Measurements from ENCODE around the gene RPS6KA1. TPM values are rescaled to one million over a fixed set of nuclear protein-coding genes. Genes with fewer than 3 reads are reported as not detected.
"Not testable (repeated sequence)": the region's sequence is repeated elsewhere in the genome, so short reads cannot be mapped to it uniquely, and the experiment has no call there.

RPS6KA1 gene
- total RNA-seq, 1 experiment from 2014 or later = 85.3 TPM

DNA sequence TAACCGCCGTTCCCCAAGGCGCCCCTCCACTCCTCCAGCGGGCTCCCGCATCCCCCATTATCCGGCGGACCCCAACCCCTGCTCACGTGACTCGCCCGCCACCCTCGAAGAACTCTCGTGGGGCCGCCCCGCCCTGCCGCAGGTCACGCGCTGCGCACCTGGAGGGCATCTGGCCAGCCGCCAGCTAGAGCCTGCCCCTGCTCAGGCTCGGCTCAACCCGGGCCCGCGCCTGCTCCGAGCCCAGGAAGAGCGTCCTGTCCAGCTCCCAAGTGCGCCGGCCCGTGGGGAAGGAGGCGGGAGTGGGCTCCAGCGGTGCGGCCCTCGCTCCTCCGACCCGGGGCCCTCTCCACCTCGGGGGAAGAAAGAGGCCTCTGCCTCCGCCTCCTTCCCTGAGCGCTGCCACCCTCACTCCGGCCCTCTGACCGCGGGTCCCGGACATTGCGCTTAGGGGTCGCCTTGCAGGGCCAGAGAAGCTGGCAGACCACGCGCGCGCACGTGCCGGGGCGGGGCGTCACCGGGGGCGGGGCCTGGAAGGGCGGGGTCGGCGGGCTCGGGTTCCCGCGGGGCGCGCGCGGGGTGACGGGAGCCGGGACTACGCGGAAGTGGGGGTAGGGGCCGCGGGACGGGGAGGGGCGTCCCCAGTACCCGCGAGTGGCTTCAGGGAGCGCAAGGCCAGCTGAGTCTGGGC is 28.9 kb upstream of the RPS6KA1 start:
- Histone ChIP-seq H3K9me3 (ENCODE audit: low read length) (no peaks in the 10 kb centered on the region), H3K9me2 (replicated peaks; ENCODE audit: insufficient read depth, low read length) (no peaks in the 10 kb centered on the region), H3K79me2 (ENCODE audit: low read length) (no peaks in the 10 kb centered on the region), H3K9ac (ENCODE audit: low read length) (peak overlapping the region; percentile 80), H3K27ac (ENCODE audit: low read length) (peak overlapping the region; percentile 83), H3K36me3 (ENCODE audit: insufficient read depth, low read length) (no peaks in the 10 kb centered on the region), H4K20me1 (ENCODE audit: insufficient read depth, low read depth, low read length) (no peaks in the 10 kb centered on the region), H3K4me2 (ENCODE audit: low read depth, low read length, poor library complexity, severe bottlenecking) (peak overlapping the region; percentile 78), H3K4me1 (ENCODE audit: low read length) (peaks cover 20% of the 10 kb centered on the region), H3K27me3 (ENCODE audit: low read length) (no peaks in the 10 kb centered on the region), H2AFZ (ENCODE audit: low read length) (peak overlapping the region; percentile 84), H3K4me3 (ENCODE audit: low read length) (peak overlapping the region; percentile 74)
- peak; percentile 96 for DNase-seq

DNA sequence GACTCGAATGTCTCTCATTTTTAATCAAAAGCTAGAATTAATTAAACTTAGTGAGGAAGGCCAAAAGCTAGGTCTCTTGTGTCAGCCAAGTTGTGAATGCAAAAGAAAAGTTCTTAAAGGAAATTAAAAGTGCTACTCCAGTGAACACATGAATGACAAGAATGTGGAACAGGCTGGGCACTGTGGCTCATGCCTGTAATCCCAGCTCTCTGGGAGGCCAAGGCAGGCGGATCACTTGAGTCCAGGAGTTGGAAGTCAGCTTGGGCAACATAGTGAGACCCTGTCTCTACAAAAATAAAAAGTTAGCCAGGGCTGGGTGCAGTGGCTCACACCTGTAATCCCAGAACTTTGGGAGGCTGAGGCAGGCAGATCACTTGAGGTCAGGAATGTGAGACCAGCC is 18.9 kb upstream of the RPS6KA1 start:
- H3K4me3 ChIP-seq (ENCODE audit: low read length); H3K9me3 ChIP-seq (ENCODE audit: low read length); H3K27ac ChIP-seq (ENCODE audit: low read length); H3K79me2 ChIP-seq (ENCODE audit: low read length); H4K20me1 ChIP-seq (ENCODE audit: insufficient read depth, low read depth, low read length); H3K4me2 ChIP-seq (ENCODE audit: low read depth, low read length, poor library complexity, severe bottlenecking); H3K4me1 ChIP-seq (ENCODE audit: low read length); H3K9me2 ChIP-seq (replicated peaks; ENCODE audit: insufficient read depth, low read length); H3K36me3 ChIP-seq (ENCODE audit: insufficient read depth, low read length); DNase-seq; H3K27me3 ChIP-seq (ENCODE audit: low read length); H2AFZ ChIP-seq (ENCODE audit: low read length); H3K9ac ChIP-seq (ENCODE audit: low read length): not testable (repeated sequence)

DNA sequence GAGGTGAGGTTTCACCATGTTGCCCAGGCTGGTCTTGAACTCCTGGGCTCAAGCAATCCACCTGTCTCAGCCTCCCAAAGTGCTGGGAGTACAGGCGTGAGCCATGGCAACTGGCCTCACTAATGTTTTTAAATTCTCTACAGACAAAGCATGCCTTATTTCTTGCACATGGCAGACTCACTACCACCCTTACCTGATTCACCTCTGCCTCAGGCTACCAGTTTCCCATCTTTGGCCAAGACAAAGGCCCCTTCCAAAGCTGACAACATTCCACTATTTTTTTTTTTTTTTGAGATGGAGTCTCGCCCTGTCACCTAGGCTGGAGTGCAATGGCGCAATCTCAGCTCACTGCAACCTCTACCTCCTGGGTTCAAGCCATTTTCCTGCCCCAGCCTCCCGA is 13.7 kb upstream of the RPS6KA1 start:
- not testable (repeated sequence) for H3K4me3 ChIP-seq (ENCODE audit: low read length); H3K36me3 ChIP-seq (ENCODE audit: insufficient read depth, low read length); H3K9ac ChIP-seq (ENCODE audit: low read length); H2AFZ ChIP-seq (ENCODE audit: low read length); H3K9me2 ChIP-seq (replicated peaks; ENCODE audit: insufficient read depth, low read length); H3K27me3 ChIP-seq (ENCODE audit: low read length); H3K9me3 ChIP-seq (ENCODE audit: low read length); H4K20me1 ChIP-seq (ENCODE audit: insufficient read depth, low read depth, low read length); H3K27ac ChIP-seq (ENCODE audit: low read length); H3K4me1 ChIP-seq (ENCODE audit: low read length); H3K79me2 ChIP-seq (ENCODE audit: low read length); DNase-seq; H3K4me2 ChIP-seq (ENCODE audit: low read depth, low read length, poor library complexity, severe bottlenecking)

DNA sequence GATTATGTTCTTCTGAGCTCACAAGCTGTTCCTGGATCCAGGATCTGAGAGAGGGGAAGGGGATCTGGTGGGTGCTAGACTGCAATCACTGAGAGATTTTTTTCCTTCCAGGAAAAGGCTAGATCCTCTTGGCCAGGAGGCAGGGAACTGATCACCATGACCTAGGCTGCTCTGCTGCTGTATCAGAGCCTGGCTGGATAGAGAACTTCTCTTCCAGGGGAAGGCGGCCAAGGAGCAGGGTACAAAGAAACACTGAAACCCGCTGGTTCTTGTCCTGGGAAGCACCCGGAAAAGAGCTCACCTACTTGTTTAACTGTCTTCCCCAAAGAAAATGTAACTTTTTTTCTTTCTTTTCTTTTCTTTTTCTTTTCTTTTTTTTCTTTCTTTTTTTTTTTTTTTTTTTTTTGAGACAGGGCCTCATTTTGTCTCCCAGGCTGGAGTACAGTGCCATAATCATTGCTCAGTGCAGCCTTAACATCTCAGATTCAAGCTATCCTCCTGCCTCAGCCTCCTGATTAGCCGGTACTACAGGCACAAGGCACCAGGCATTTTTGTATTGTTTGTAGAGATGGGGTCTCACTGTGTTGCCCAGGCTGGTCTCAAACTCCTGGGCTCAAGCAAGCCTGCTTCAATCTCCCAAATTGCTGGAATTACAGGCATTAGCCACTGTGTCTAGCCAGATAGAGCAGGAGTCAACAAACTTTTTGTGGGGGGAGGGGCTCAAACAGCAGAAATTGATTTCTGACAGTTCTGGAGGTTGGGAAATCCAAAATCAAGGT is 12.4 kb upstream of the RPS6KA1 start:
- Histone ChIP-seq H3K27ac (ENCODE audit: low read length) (no peak overlapping the region), H3K4me3 (ENCODE audit: low read length) (no peak overlapping the region), H3K36me3 (ENCODE audit: insufficient read depth, low read length) (no peaks in the 10 kb centered on the region), H2AFZ (ENCODE audit: low read length) (no peak overlapping the region), H3K4me1 (ENCODE audit: low read length) (no peaks in the 10 kb centered on the region), H3K4me2 (ENCODE audit: low read depth, low read length, poor library complexity, severe bottlenecking) (no peak overlapping the region), H3K9me3 (ENCODE audit: low read length) (no peaks in the 10 kb centered on the region), H3K27me3 (ENCODE audit: low read length) (no peaks in the 10 kb centered on the region), H3K9me2 (replicated peaks; ENCODE audit: insufficient read depth, low read length) (no peaks in the 10 kb centered on the region), H3K79me2 (ENCODE audit: low read length) (no peaks in the 10 kb centered on the region), H3K9ac (ENCODE audit: low read length) (no peak overlapping the region), H4K20me1 (ENCODE audit: insufficient read depth, low read depth, low read length) (no peaks in the 10 kb centered on the region)
- DNase-seq = no peak

DNA sequence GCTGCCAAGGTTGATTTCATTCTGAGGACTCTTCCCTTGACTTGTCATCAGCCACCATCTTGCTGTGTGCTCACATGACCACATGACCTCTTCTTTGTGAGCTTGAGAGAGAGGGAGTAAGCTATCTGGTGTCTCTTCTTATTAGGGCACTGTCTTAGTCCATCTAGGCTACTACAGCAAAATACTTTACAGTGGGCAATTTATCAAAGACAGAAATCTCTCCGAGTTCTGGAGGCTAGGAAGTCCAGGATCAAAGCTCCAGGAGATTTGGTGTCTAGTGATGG is 11.9 kb upstream of the RPS6KA1 start:
- Histone ChIP-seq H3K27ac (ENCODE audit: low read length) (no peak overlapping the region), H3K9me3 (ENCODE audit: low read length) (no peaks in the 10 kb centered on the region), H4K20me1 (ENCODE audit: insufficient read depth, low read depth, low read length) (no peaks in the 10 kb centered on the region), H3K4me3 (ENCODE audit: low read length) (no peak overlapping the region), H3K27me3 (ENCODE audit: low read length) (no peaks in the 10 kb centered on the region), H2AFZ (ENCODE audit: low read length) (no peak overlapping the region), H3K36me3 (ENCODE audit: insufficient read depth, low read length) (no peaks in the 10 kb centered on the region), H3K4me2 (ENCODE audit: low read depth, low read length, poor library complexity, severe bottlenecking) (no peak overlapping the region), H3K4me1 (ENCODE audit: low read length) (no peaks in the 10 kb centered on the region), H3K79me2 (ENCODE audit: low read length) (no peaks in the 10 kb centered on the region), H3K9me2 (replicated peaks; ENCODE audit: insufficient read depth, low read length) (no peaks in the 10 kb centered on the region), H3K9ac (ENCODE audit: low read length) (no peak overlapping the region)
- no peak for DNase-seq

DNA sequence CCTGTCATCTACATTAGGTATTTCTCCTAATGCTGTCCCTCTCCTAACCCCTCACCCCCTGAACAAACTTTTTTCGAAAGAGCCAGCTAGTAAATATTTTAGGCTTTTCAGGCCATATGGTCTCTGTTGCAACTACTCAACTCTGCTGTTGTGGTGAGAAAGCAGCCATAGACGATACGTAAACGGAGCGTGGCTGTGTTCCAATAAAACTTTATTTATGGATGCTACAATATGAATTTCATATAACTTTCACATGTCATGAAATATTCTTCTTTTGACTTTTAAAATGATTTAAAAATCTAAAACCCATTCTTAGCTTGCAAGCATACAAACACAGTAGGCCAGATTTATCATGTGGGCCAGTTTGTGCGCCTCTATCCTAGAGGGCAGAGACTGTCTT is 11.2 kb upstream of the RPS6KA1 start:
- H2AFZ ChIP-seq (ENCODE audit: low read length) = no peak overlapping the region
- H3K27ac ChIP-seq (ENCODE audit: low read length) = no peak overlapping the region
- H3K9ac ChIP-seq (ENCODE audit: low read length) = no peak overlapping the region
- H3K27me3 ChIP-seq (ENCODE audit: low read length) = no peaks in the 10 kb centered on the region
- no peaks in the 10 kb centered on the region for H3K79me2 ChIP-seq (ENCODE audit: low read length)
- no peak for DNase-seq
- H4K20me1 ChIP-seq (ENCODE audit: insufficient read depth, low read depth, low read length) = no peaks in the 10 kb centered on the region
- H3K4me3 ChIP-seq (ENCODE audit: low read length) = no peak overlapping the region
- H3K9me2 ChIP-seq (replicated peaks; ENCODE audit: insufficient read depth, low read length) = no peaks in the 10 kb centered on the region
- no peaks in the 10 kb centered on the region for H3K9me3 ChIP-seq (ENCODE audit: low read length)
- no peak overlapping the region for H3K4me2 ChIP-seq (ENCODE audit: low read depth, low read length, poor library complexity, severe bottlenecking)
- no peaks in the 10 kb centered on the region for H3K36me3 ChIP-seq (ENCODE audit: insufficient read depth, low read length)
- H3K4me1 ChIP-seq (ENCODE audit: low read length) = no peaks in the 10 kb centered on the region

DNA sequence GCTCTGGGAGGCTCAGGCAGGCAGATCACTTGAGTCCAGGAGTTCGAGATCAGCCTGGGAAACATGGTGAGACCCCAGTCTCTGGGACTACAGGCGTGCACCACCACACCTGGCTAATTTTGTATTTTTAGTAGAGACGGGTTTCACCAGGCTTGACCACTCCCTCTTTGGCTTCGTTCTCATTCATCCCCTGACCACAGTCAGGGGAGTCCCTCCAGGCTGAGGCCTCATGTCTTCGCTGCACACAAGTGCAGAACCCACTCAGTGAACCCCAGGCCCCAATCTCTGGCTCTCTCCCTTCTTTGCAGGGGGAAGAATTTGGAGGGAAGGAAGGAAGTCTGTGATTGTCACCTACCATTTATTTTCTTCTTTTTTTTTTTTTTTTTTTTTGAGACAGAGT is 9.2 kb upstream of the RPS6KA1 start:
- Histone ChIP-seq H3K9me3 (ENCODE audit: low read length) (no peaks in the 10 kb centered on the region), H3K4me2 (ENCODE audit: low read depth, low read length, poor library complexity, severe bottlenecking) (no peak overlapping the region), H4K20me1 (ENCODE audit: insufficient read depth, low read depth, low read length) (no peaks in the 10 kb centered on the region), H3K9me2 (replicated peaks; ENCODE audit: insufficient read depth, low read length) (no peaks in the 10 kb centered on the region), H3K4me1 (ENCODE audit: low read length) (no peaks in the 10 kb centered on the region), H3K9ac (ENCODE audit: low read length) (no peak overlapping the region), H3K36me3 (ENCODE audit: insufficient read depth, low read length) (no peaks in the 10 kb centered on the region), H3K79me2 (ENCODE audit: low read length) (no peaks in the 10 kb centered on the region), H3K27me3 (ENCODE audit: low read length) (no peaks in the 10 kb centered on the region), H2AFZ (ENCODE audit: low read length) (no peak overlapping the region), H3K27ac (ENCODE audit: low read length) (no peak overlapping the region), H3K4me3 (ENCODE audit: low read length) (no peak overlapping the region)
- no peak for DNase-seq

DNA sequence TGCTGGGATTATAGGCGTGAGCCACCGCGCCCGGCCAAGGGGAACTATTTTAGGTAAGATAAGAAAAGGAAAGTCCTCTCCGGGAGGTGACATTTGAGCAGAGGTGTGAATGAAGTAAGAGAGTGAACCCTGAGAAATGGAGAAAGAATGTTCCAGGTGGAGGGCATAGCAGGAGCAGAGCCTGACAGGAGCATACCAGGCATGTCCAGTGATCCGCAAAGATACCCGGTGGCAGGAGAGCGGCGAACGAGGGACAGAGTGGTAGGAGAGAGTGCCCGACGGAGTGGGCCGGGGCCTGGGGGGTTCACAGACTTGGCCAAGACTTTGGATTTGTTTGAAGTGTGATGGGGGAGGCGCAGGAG is 7.9 kb upstream of the RPS6KA1 start:
- H3K9me3 ChIP-seq (ENCODE audit: low read length) = no peaks in the 10 kb centered on the region
- H3K4me2 ChIP-seq (ENCODE audit: low read depth, low read length, poor library complexity, severe bottlenecking) = no peak overlapping the region
- no peak overlapping the region for H2AFZ ChIP-seq (ENCODE audit: low read length)
- no peak overlapping the region for H3K4me3 ChIP-seq (ENCODE audit: low read length)
- H3K27ac ChIP-seq (ENCODE audit: low read length) = no peak overlapping the region
- no peaks in the 10 kb centered on the region for H3K9me2 ChIP-seq (replicated peaks; ENCODE audit: insufficient read depth, low read length)
- no peaks in the 10 kb centered on the region for H3K27me3 ChIP-seq (ENCODE audit: low read length)
- no peak for DNase-seq
- H3K79me2 ChIP-seq (ENCODE audit: low read length) = no peaks in the 10 kb centered on the region
- no peak overlapping the region for H3K9ac ChIP-seq (ENCODE audit: low read length)
- H3K36me3 ChIP-seq (ENCODE audit: insufficient read depth, low read length) = no peaks in the 10 kb centered on the region
- H4K20me1 ChIP-seq (ENCODE audit: insufficient read depth, low read depth, low read length) = no peaks in the 10 kb centered on the region
- no peaks in the 10 kb centered on the region for H3K4me1 ChIP-seq (ENCODE audit: low read length)
